Panc1 (cell line): ENCODE measurements around the gene TMCO2. TPM values are rescaled to one million over a fixed set of nuclear protein-coding genes. Genes with fewer than 3 reads are reported as not detected.
A peak's percentile ranks its signal among the peaks of the same experiment; 100 is the strongest.

Experiments
- ATAC-seq: fragments of 200-7000 bp; cut with Tn5 transposase; 2 replicates; pipeline ENCODE4 v1.9.1; 2020; ENCODE audit warnings: mild to moderate bottlenecking, moderate library complexity
- Bru-seq: library from RNA; stranded (reverse); fragments of 400-500 nt; gene quantifications from one replicate; lab custom pipeline; 2021; lab: Mats Ljungman, UMichigan
- BruChase-seq, 2 experiments: library from RNA; stranded (reverse); fragments of 400-500 nt; gene quantifications; one replicate each; lab custom pipeline; 2021; lab: Mats Ljungman, UMichigan
- BruUV-seq: library from RNA; stranded (reverse); fragments of 400-500 nt; replicated peaks from 2 replicates; lab custom pipeline; 2021; lab: Mats Ljungman, UMichigan
- CTCF ChIA-PET: fragments of 300-600 bp; sonication (Branson Sonifier 250); formaldehyde crosslinking; loops from one replicate; lab custom pipeline; 2022; ENCODE audit warnings: antibody characterized with exemption; lab: Charles Lee
- POLR2A ChIA-PET: fragments of 300-600 bp; sonication (Branson Sonifier 250); formaldehyde crosslinking; loops from one replicate; lab custom pipeline; 2022; ENCODE audit warnings: antibody characterized with exemption; lab: Charles Lee
- DNase-seq: peaks from one replicate; pipeline ENCODE4 v3.0.0-alpha.2; 2010; ENCODE audit warnings: low read depth, low spot score
- H3K27ac ChIP-seq: 2 replicates; pipeline ENCODE4 v1.5.1; 2011; ENCODE audit warnings: mild to moderate bottlenecking, low read length, inconsistent platforms
- H3K27me3 ChIP-seq: fragments of 200-500 bp; sonication (Bioruptor generic); 2 replicates; pipeline ENCODE4 v1.6.0; 2014; ENCODE audit warnings: low read length, inconsistent platforms; ENCODE audit not compliant: control insufficient read depth, insufficient read depth
- H3K36me3 ChIP-seq: fragments of 200-500 bp; sonication (Bioruptor generic); 2 replicates; pipeline ENCODE4 v1.5.1; 2014; ENCODE audit warnings: inconsistent platforms, mild to moderate bottlenecking, low read length, moderate library complexity; ENCODE audit not compliant: control insufficient read depth, insufficient read depth
- H3K4me1 ChIP-seq: 2 replicates; pipeline ENCODE4 v1.5.1; 2011; ENCODE audit warnings: inconsistent platforms, mild to moderate bottlenecking, low read length, moderate library complexity; ENCODE audit not compliant: control insufficient read depth, insufficient read depth
- H3K4me3 ChIP-seq, 2 experiments: 2 replicates each; pipeline ENCODE4 v1.5.1; 2011 to 2012; ENCODE audit warnings: low read depth in 2 of 2, low read length in 2 of 2, mild to moderate bottlenecking in 2 of 2, inconsistent platforms in 1 of 2, moderate library complexity in 1 of 2
- H3K9me3 ChIP-seq: fragments of 200-500 bp; sonication (Bioruptor generic); 2 replicates; pipeline ENCODE4 v1.5.1; 2014; ENCODE audit warnings: low read depth, mild to moderate bottlenecking, inconsistent platforms, low read length, moderate library complexity; ENCODE audit not compliant: control insufficient read depth, insufficient read depth
- CTCF ChIP-seq: fragments of 450-650 bp; IDR thresholded peaks from 2 replicates; pipeline ENCODE4 v1.5.1; 2017; ENCODE audit warnings: mild to moderate bottlenecking
- POLR2AphosphoS5 ChIP-seq: IDR thresholded peaks from 2 replicates; pipeline ENCODE4 v1.6.1; 2012; ENCODE audit warnings: mild to moderate bottlenecking, low read depth, low read length, moderate library complexity
- REST ChIP-seq, 2 experiments: IDR thresholded peaks; 2 replicates each; pipeline ENCODE4 v1.6.1; 2011 to 2012; ENCODE audit warnings: low read depth in 2 of 2, control low read depth in 1 of 2, low read length in 1 of 2, mild to moderate bottlenecking in 1 of 2, moderate library complexity in 1 of 2; ENCODE audit not compliant: insufficient read depth in 1 of 2
- SIN3A ChIP-seq: IDR thresholded peaks from 2 replicates; pipeline ENCODE4 v1.6.1; 2012; ENCODE audit warnings: low read depth, mild to moderate bottlenecking, low read length, moderate library complexity, borderline replicate concordance; ENCODE audit not compliant: insufficient read depth
- TCF7L2 ChIP-seq: IDR thresholded peaks from 2 replicates; pipeline ENCODE4 v1.6.1; 2011; ENCODE audit warnings: mild to moderate bottlenecking, low read depth, low read length, inconsistent platforms
- in situ Hi-C: cut with HindIII; loops from 2 replicates; pipeline ENCODE4 v1.10.0; 2016; ENCODE audit warnings: low sequenced_read_pairs, low pct_unique_long_range_greater_than_20kb
- intact Hi-C: fragments of 100-400 bp; cut with micrococcal nuclease; formaldehyde crosslinking; loops from one replicate; pipeline ENCODE4 v1.10.0; 2022; ENCODE audit not compliant: unreplicated experiment
- long read RNA-seq: library from polyadenylated mRNA; unstranded; transcript quantifications from one replicate; pipeline ENCODE4 v2.0.0, GENCODE V29; 2021; ENCODE audit not compliant: unreplicated experiment
- polyA plus RNA-seq: library from polyadenylated mRNA; unstranded; fragments of >200 nt; gene quantifications from one replicate; pipeline ENCODE4 v1.2.1, GENCODE V29; 2012; ENCODE audit warnings: missing spikeins; ENCODE audit not compliant: insufficient read length
- total RNA-seq: library from RNA; stranded (reverse); gene quantifications from one replicate; pipeline ENCODE4 v1.2.1, GENCODE V29; 2021; ENCODE audit not compliant: unreplicated experiment

Gene TMCO2
- total RNA-seq, result not detected
- polyA plus RNA-seq, result not detected
- Bru-seq, nascent RNA, result percentile 29 among the genes with signal in this experiment
- BruChase-seq, experiment 1, labeled RNA remaining after a 2-hour chase, result percentile 19 among the genes with signal in this experiment
- BruChase-seq, experiment 2, labeled RNA remaining after a 6-hour chase, result percentile 26 among the genes with signal in this experiment
- long read RNA-seq, result 0 reads

DNA sequence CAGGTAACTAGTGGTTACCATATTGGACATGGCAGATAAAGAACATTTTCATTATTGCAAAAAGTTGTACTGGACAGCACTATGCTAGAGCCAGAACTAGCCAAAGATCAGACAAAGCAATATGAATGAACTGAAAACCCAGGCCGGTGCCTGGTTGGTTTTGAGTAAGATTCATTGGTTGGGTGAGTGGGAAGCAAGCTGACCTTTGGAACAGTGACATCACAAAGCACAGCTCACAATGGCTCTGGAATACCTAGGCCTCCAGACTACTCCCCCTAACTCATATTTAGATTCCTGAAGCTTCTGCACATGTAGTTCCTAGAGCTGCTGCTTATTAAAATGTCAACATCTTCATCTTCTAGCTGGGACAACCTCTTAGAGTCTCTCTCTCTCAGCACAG lies at the start of gene TMCO2:
Gene TMCO2, plus strand, starts transcription at position 283 of the 400 bp plus-strand sequence. Its CDS starts 57 bp downstream, at position 340.
- BruUV-seq, result no TSS peak
- ChIA-PET POLR2A (no interaction called here), CTCF (no interaction called here)
- H3K27ac ChIP-seq, result no peak within 1 kb of the TSS
- no peaks in the 10 kb centered on the region for H3K4me1 ChIP-seq
- DNase-seq (no peak), ATAC-seq (no peak)
- intact Hi-C loops, result no loop called here
- H3K27me3 ChIP-seq, result no peaks in the 10 kb centered on the region
- H3K9me3 ChIP-seq, result no peaks in the 10 kb centered on the region
- TF ChIP-seq REST (IDR thresholded peaks at IDR 0.05; ENCODE audit: insufficient read depth in 1 of 2, low read depth in 2 of 2, low read length in 1 of 2) (no peak), CTCF (no peak), SIN3A (no peak), POLR2AphosphoS5 (no peak), TCF7L2 (no peak)
- no peak within 1 kb of the TSS for H3K4me3 ChIP-seq
- H3K36me3 ChIP-seq, result no peaks in the 10 kb centered on the region
- in situ Hi-C loops, result no loop called here

- TF ChIP-seq SIN3A, result no peak
- TF ChIP-seq POLR2AphosphoS5, result no peak
- TF ChIP-seq TCF7L2, result no peak
- Histone ChIP-seq H3K27ac (no peak overlapping the region), H3K27me3 (no peaks in the 10 kb centered on the region), H3K4me3 (no peak overlapping the region), H3K9me3 (no peaks in the 10 kb centered on the region), H3K4me1 (no peaks in the 10 kb centered on the region), H3K36me3 (peaks cover 8% of the 10 kb centered on the region)
- POLR2A ChIA-PET, result interaction anchor here (1.1 kb wide), 1 partner anchor 120 kb away, joined by 3 read pairs; no protein-coding TSS in a partner anchor
- ATAC-seq, result no peak
- BruUV-seq, result no TSS peak
- CTCF ChIA-PET, result interaction anchor here (1.6 kb wide), 1 partner anchor 55 kb away, joined by 3 read pairs; no protein-coding TSS in a partner anchor
- DNase-seq, result no peak
- intact Hi-C loops, result loop anchor here (10.0 kb wide), 1 partner anchor 56 kb away; the partner anchor contains the start of gene ZMPSTE24
- in situ Hi-C loops, result no loop called here
These were observed 48.6 kb upstream of the TMCO2 start for GRCh38 chr1:40199126-40199525.
